Activated T-cell treated with anti-CD3 and anti-CD28 coated beads for 1 hour (primary cell): ENCODE data around the gene ARSK.

Experiments used
- DNase-seq: peaks from one replicate; pipeline ENCODE4 v3.0.0-alpha.2; 2020; ENCODE audit warnings: low read depth

Gene ARSK

GRCh38 chr5:95647886-95648860 is 93.3 kb downstream of the ARSK start:
- DNase-seq = no peak

- DNase-seq = no peak
Measured at GRCh38 chr5:95649274-95649673, 94.4 kb downstream of the ARSK start.

- DNase-seq = no peak
Measured at GRCh38 chr5:95649842-95650620, 95.1 kb downstream of the ARSK start.

GRCh38 chr5:95652849-95653248 is 97.9 kb downstream of the ARSK start:
- DNase-seq = no peak

GRCh38 chr5:95654196-95654595 is 99.3 kb downstream of the ARSK start:
- DNase-seq = no peak
